GM21576 (cell line): ENCODE results near the gene GLUD1.
"Not testable (repeated sequence)": the region's sequence is repeated elsewhere in the genome, so short reads cannot be mapped to it uniquely, and the experiment has no call there.

Experiments
- ATAC-seq: cut with Tn5 transposase; IDR thresholded peaks from one replicate; pipeline ENCODE4 v1.9.1; 2021; ENCODE audit warnings: mild to moderate bottlenecking, moderate library complexity; ENCODE audit not compliant: unreplicated experiment

GLUD1 gene

DNA sequence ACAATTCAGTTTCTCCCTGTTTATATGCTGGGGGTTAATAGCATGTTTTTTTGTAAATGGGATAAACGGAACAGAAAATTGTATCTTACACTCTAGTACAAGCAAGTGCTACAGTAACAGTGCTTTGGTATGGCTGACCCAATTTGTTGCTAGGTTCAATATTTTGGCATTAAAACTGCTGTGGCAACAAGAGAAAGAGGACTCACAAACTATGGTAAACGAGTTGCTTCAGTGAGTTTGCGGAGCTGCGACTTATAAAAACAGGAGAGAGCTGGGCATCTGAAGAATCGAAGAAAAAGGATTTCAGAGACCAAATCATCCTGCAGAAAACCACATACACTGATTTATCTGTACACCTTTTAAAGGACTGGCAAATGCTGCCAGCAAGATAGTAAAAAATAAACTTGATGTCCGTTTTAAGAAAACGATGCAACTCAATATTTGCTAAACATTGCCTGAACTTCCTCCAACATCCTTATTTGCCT, 2.2 kb downstream of the GLUD1 start:
- ATAC-seq, result no peak

DNA sequence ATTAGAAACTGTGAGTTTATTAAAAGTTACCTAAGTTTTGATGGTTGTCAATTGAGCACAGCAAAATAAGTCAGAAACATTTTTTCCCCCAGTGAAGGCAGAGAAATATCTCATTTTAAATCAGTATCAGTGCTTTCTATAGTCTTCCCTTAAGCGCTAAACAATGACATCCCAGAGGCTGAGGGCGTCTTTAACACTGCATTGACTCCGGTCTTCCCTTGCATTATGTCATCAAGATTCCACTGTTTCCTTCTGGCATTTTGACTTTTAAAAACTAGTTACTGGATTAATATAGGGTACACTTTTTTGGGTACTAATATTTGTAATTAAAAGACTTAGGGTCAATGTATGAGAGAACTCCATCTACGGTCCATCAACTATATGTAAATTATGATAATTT, 3.9 kb downstream of the GLUD1 start:
- no peak for ATAC-seq

DNA sequence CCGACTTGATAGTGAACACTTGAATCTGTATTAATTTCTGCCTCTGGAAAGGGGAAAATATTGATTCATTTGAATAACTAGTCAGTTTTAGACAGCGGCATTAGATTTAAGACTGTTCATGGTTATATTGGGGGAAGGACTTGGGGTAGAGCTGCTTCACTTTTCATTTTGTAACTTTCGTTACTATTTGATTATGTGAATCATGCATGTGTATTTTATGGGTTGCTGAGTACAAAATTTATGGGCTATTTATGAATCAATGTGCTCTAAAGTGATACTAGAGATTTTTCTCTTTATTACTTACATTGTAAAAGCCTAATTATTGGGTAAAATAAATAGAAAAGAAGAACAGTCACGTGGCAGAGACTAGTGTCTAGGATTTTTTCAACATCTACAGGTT, 4.9 kb downstream of the GLUD1 start:
- no peak for ATAC-seq

DNA sequence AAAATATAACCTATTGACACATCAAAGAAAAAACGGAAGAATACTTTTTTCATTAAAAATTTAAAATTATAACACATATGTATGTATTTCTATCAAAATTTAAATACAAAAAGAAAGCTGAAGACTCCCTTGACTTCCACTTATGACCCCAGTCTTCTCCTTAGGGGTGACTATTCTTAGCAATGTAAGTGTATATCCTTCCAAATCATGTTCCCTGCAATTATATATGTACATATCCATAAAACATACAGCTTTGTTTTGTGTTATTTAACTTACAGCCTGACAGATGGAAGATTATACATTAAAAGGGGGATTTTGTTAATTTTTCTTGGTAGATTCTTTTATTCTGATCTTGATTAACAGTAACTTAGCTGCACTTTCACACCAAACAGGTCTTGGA, 9.1 kb downstream of the GLUD1 start:
- no peak for ATAC-seq

DNA sequence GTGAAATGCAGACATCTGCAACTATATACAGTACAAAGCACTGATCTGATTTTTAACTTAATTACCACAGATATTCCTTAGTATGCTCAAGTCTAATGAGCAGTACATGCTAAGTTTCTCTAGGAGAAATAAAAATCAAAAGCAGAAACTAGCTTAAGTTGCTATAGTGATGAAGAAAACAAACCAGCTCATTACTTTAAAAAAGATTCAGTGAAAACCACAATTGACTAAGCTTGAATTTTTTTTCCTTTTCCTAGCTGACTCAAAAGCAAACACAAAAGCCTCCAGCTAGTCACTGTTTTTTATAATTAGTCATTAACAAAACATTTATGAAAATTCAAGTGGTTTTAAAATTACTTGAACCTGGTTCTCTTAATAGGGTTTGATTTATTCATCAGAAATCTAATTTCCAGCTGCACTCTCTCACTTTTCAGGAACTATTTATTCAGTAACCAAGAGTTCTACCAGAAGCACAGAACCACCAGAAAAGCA, 10.3 kb downstream of the GLUD1 start:
- peak; percentile 71 for ATAC-seq

DNA sequence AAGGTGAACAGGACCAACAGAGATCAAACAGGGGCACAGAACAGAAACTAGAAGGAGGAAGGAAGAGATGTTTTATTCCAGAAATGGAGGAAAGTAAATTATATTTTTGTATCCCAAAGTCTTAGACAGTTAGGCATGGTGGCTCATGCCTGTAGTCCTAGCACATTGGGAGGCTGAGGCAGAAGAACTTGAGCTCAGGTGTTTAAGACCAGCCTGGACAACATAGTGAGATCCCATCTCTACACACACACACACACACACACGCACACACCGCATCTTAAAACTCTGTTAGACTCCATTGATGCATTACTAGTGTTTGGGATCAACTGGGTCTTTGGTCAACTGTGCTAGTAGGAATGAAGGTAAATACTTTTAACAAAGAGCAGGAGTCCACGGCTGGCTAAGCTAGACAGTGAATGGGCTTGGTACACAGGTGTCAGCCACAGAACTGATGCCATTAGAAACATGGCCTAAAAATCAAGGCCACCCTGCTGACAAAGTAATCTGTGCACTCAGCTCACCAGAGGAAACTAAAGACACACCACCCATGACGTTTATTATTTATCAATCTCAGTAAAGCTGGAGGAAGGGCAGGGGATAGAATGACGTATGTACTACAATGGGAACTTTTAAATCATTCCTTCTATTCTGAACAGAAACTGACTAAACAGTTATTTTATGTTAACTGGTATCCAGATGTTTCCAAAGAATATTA, 10.9 kb downstream of the GLUD1 start:
- peak; percentile 26 for ATAC-seq

DNA sequence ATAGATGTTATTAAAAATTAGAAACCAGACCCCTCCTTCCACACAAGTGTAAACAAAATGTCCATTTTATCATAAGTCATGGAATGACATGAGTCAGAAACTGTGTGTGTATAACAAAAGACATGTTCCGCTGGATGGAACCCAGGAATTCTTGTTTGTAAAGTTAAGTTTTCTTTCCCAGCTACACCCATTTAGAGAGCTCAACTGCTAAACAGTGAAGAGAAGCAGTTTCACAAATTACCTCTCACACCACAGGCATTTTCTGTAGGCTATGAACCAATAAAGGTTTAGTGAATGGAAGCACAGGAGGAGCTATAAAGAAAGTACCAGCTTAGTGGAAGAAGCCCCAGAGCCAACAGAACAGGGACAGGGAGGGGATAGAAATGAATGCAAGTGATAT, 12.4 kb downstream of the GLUD1 start:
- ATAC-seq, result not testable (repeated sequence)

DNA sequence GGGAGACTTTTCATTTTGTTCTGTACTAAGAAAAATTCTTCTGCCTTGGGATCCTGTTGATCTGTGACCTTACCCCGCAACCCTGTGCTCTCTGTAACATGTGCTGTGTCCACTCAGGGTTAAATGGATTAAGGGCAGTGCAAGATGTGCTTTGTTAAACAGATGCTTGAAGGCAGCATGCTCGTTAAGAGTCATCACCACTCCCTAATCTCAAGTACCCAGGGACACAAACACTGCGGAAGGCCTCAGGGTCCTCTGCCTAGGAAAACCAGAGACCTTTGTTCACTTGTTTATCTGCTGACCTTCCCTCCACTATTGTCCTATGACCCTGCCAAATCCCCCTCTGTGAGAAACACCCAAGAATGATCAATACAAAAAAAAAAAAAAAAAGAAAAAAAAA, 13.1 kb downstream of the GLUD1 start:
- not testable (repeated sequence) for ATAC-seq

DNA sequence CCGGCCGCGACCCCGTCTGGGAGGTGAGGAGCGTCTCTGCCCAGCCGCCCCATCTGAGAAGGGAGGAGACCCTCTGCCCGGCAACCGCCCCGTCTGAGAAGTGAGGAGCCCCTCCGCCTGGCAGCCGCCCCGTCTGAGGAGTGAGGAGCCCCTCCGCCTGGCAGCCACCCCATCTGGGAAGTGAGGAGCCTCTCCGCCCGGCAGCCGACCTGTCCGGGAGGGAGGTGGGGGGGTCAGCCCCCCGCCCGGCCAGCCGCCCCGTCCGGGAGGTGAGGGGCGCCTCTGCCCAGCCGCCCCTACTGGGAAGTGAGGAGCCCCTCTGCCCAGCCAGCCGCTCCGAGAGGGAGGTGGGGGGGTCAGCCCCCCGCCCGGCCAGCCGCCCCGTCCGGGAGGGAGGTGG, 14.0 kb downstream of the GLUD1 start:
- not testable (repeated sequence) for ATAC-seq

DNA sequence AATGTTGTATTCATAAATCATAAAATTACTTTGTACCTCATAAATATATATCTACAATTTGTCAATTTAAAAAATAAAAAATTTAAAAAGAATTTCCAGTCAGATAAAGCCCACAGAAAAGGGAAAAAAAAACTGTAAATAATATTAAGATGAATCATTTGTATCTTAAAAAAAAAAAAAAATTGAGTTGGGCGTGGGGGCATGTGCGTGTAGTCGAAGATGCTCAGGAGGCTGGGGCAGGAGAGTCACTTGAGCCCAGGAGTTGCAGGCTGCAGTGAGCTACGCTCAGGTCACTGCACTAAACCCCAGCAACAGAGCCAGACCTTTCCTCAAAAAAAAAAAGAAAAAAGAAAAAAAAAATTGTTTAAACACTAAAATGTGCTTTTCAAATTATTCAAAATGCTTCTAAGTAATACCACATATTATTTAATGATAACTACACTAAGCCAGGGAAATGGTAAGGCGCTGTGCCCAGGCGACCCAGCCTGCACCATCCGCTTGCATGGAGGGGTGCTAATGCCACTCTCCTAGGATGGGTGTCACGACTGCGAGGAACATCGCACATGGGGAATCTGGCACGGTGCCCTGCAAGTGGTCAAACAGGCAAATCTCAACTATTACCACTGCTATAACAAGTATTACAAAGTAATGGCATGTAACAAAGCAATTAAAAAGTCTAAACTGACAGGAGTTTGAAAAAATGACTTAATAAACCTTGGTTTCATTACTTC, 15.4 kb downstream of the GLUD1 start:
- ATAC-seq, result no peak

DNA sequence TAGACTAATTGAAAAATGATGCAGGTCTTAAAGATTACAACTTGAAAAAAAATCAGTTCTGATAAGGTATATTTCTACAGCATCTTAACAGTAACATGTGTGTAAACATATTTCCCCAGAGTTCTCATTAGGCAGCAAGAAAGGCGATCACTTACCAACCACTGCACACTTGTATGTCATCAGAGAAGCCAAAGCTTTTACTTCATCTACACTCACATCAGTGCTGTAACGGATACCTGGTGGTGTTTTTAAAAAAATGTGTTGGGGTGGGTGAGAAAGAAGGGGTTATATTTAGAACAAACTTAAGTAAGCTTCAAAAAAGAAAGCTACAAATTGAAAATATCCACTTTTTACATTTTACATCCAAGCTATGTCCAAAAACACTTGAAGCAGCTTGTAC, 18.2 kb downstream of the GLUD1 start:
- not testable (repeated sequence) for ATAC-seq

DNA sequence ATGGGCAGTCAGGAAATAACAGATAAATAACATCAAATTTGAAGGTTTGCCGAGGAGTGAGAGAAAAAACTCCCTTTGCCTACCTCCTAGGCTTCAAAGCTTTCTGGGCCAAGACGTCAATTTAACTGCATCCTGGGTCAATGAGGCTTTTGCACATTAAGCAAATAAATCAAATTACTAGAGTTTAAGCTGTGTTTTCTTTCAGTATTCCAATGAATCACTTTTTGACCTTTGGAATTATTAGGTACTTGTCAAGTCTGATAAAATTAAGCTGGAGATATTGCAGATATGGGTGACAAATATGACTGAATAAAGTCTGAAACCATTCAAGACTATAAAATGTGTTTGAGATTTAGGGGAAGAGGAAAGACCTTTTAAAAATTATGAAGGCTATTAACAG, 22.2 kb downstream of the GLUD1 start:
- ATAC-seq, result no peak

DNA sequence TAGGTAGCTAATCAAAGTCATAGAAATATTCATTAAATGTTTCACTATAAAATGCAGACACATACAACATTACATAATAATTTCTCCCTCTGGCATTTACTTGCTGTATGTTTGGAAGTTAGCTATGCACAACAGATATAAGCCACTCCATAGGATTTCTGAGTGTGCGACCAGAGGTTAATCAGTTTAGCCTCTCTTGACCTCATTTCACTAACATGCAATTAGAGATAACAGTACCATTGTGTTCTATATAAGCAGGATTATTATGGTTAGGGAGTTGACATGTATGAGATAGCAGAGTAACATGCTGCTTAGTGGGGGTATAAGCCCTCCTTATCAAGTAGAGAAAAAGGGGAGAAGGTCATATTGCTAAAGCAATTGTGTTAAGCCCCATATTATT, 26.4 kb downstream of the GLUD1 start:
- no peak for ATAC-seq

DNA sequence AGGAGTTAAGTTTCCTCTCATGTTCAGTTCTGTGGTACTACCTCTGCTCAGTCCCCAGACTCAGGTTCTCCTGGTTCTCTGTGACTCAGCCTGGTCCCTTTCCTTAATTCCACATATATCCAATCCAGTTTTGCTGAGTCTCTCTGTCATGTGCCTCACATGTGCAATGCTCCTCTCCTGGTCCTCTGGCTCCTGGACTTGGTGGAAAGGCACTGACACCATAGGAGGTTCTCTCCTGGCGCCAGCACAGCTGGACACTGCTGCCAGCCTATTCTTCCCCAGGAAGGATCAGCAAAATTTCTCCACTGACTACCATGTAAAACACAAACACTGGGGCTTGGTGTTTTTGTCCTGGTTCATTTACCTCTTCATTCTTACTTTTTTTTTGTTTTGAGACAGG, 27.8 kb downstream of the GLUD1 start:
- no peak for ATAC-seq

DNA sequence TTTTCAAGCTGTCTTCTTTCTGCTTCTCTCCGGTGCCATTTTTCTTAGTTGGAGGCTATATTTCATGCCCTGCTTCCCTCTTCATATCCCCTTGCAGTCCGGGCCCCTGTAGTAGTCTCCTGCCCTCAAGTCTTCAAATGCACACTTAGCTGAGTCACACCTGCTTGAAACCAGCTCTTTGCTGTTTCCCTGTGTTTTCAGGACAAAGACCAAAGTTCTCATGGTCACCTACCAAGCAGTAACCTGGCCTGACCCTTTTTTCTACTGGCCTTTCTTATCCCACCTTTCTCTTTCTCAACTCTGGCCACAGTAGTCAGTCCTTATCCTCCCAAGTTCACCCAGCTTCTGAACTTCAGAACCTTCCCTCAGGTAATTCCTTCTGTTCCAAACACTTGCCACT, 28.5 kb downstream of the GLUD1 start:
- ATAC-seq, result no peak

DNA sequence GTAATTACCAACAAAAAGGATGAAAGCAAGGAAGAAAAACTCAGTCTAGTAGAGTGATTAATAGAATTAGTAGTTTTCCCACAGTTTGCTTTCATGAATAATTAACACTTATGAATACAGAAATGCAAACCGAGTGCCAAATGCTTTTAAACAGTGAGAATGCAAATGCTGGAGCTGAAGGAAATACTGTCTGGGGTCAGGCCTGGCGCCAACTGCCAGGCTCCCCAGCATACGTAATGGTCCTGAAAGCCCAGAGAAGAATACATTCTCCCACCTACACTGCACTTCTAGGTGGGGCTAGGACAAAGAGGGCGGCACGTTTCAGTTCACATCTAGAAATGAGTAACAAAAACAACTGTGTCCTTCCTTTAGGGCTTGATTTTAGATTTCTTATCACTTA, 30.0 kb downstream of the GLUD1 start:
- no peak for ATAC-seq

DNA sequence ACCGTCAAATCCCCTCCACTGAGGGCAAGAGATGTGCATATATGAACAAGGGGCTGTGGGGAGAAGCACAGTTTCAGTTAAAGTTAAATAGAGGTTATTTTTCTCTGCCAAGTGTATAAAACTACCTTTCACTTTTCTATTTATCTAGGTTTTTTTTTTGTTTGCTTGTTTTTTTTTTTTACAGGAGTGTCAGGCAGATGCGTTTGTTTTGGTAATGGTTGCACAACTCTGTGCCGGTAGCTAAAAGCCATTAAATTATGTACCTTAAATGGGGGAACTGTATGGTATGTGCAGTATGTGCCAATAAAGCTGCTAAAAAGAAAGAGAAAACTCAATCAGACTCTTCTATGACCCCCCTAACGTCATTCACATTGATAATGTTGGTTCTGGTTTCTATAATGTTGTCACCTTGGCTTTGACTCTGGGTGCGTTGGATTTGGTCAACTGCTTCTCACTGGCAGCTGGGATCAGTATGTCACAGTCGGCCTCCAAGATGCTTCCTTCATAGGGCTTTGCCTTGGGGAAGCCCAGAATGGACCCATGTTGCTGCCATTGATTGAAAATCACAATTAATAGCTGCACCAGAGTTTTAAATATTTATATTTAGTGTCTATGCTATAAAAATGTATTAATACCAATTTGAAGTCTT, 34.2 kb downstream of the GLUD1 start:
- ATAC-seq, result no peak

DNA sequence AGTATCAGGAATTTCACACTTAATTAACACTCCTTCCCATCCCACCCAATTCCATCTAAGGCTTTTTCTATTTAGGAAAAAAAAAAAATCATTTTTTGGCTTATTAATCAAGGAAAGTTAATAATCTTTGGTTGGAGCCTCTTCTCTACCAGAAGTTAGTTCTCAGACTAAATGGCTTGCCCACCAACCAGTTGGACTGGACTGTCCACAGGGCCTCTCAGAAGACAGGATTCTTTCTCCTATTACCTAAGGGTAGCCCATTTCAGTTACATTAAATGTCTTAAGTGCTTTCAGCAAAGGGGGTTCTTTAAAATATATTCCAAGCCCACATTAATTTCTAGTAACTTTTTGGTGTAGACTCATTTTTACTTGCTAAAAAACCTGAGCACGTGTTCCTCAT, 35.2 kb downstream of the GLUD1 start:
- ATAC-seq, result no peak

DNA sequence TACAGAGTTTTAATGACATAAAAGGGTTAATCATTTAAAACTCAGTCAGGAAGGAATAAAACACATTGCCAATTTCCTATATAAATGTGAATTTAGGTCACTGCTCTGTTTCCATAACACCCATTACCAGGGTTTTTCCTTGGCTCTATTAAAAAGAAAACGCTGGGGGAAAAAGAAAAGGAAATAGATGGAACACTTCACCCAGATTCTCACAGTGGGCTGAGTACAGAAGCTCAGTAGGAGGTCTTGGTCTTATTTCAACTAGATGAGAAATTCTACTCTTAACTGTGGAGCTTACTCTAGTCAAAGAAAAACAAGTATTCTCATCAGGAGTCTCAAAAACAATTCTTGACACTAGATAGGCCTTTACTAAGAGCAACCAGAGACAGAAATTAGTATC, 36.5 kb downstream of the GLUD1 start:
- no peak for ATAC-seq

DNA sequence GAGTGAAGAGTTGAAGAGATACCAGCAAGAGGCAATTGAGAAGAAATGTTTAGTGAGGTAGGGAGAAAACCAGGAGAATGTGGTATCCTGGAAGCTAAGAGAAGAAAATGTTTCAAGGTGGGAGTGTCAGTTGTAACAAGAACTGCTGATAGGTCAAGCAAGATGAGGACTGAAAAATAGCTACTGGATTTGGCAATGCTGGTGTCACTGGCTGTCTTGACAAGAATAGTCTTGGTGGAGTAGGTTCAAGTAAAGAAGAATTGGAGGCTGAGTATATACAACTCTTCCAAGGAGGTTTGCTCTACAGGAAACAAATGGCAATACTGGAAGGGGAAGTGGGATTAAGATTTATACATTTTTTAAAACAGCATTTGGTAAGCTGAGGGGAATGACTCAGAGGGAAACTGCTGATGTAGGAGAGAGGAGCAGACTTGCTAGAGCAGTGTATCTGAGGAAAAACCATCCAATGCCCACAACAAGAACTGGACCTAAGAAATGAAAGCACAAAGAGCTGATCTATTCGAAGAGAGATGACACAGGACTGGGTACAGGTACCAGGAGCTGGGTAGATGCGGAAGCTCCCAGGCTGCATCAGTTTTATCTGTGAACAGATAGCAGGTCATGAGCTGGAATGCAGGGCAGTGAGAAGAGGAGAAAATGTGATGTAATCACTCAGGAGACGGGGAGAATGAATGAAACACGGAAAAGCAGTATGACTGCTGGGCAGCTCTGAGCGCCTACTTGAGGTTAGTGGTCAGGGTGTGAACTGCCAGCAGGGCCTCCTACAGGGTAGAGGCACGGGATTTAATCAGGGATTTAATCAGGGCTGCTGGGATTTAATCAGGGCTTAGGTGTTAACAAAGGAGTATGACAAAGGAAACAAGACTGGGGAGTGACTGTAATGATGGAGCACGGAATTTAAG, 40.0 kb downstream of the GLUD1 start:
- no peak for ATAC-seq
